AG08396 (cell line): ENCODE measurements around the gene CCDC18.
"Not testable (repeated sequence)": the region's sequence is repeated elsewhere in the genome, so short reads cannot be mapped to it uniquely, and the experiment has no call there.

Experiments
- DNase-seq: peaks from one replicate; pipeline ENCODE4 v3.0.0; 2012; ENCODE audit warnings: low spot score, mixed read lengths

Gene CCDC18

DNA sequence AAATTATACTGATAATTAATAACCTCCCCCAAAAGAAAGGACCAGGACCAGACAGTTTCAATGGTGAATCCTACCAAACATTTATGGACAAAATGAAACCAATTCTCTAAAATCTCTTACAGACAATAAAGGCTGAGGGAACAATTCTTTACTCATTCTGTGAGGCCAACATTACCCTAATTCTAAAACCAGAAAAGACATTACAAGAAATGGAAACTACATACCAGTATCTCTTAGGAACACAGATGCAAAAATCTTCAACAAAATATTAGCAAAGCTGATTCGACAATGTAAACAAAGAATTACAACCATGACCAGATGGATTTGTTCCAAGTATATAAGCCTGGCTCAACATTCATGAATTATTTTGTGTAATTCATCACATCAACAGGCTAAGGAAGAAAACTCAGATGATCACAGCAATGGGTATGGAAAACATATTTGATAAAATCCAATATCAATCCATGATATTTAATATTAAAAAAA, 8.9 kb upstream of the CCDC18 start:
- DNase-seq: no peak

DNA sequence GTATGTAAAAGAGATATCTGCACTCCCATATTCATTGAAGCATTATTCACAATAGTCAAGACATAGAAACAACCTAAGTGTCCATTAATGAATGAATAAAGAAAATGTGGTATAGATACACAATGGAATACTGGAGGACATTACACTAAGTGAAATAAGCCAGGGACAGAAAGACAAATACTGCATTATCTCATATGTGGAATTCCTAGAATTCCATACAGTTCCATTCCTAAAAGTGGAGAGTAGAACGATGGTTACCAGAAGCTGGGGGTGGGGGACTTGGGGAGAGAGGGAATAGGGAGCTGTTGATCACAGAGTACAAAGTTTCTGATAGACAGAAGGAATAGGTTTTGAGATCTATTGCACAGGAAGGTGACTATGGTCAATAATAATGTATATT, 7.7 kb upstream of the CCDC18 start:
- no peak for DNase-seq

DNA sequence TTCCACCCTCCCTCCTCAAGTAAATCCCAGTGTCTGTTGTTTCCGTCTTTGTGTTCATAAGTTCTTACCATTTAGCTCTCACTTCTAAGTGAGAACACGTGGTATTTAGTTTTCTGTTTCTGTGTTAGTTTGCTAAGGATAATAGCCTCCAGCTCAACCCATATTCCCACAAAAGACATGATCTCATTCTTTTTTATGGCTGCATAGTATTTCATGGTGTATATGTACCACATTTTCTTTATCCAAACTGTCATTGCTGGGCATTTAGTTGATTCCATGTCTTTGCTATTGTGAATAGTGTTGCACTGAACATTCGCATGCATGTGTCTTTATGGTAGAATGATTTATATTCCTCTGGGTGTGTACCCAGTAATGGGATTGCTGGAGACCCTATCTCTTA, 5.9 kb upstream of the CCDC18 start:
- not testable (repeated sequence) for DNase-seq

DNA sequence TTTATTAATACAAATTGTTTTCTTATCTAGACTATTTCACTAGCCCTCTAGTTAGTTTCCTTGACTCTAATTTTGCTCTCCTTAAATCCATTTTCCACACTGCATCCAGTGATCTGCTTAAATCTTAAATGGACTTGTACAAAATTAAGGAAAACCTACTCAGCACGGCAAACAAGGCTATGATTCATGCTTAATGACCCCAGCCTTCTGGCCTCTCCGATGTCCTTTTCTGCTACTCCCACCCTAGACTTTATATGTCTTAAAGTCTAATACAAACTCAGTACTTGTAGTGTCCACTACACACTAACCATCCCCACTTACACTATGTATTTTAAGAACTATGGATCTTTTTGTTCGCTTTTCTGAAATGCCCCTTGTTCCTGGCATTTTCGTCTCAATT, 2.5 kb upstream of the CCDC18 start:
- peak; percentile 9 for DNase-seq

DNA sequence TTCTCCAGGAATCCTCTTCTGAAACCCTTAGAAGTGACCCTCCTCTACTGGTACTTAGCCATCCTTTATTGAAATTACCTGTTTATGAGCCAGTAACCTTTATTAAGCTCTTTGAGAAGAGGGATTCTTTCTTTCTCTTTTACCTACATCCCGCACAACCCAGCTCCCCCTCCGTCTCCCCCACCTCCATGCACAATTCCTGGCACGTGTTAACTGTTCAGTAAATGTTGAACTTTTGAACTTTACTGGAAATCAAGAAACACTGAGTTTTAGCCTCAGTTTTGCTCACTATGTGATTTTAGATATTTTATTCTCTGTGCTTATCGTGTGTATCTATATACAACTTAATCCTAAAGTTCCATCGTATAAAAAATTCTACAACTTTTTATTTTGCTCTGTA, 2.1 kb upstream of the CCDC18 start:
- no peak for DNase-seq

DNA sequence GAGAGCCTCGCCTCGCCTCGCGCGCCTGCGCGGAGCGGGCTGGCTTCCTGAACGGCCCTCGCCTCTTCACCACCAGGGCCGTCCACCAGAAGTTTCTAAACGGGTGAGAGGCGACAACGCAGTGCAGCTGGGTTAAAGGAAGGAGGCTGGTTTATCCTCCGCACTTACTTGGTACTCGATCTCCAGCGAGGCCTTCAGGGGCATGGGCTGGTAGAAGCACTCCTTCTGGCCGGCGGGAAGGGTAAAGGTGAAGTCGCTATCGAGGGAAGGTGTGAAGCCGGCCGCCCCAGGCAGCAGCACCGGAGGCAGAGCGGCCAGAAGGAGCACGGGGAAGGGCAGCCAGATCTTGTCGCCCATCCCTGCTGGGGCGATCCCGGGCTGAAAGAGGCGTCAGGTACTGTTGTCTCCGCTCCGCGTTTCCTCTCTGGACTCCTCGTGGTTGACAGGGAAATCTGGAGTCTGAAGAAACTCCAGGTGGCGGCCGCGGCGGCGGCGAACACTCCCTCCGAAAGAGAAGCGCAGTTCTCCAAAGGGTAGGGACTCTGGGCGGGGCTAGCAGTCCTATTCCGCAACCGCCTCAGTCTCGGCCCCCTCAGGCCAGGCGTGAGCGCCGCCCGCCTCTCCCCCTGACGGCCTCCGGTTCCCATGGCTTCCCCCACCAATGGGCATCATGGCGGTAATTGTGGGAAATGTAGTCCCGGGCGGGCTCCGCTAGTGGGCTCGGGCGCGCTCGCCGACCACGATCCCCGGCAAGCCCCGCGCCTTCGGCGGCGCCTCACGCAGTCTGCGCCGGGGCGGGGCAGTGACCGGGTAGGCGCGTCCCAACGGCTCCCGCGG, 420 bp upstream of the CCDC18 start, which contains the start of gene TMED5:
TSS of gene TMED5 (minus strand) at position 528 of the 837 bp plus-strand sequence. CDS start at position 357, 171 bp downstream.
- DNase-seq: peak; percentile 94

DNA sequence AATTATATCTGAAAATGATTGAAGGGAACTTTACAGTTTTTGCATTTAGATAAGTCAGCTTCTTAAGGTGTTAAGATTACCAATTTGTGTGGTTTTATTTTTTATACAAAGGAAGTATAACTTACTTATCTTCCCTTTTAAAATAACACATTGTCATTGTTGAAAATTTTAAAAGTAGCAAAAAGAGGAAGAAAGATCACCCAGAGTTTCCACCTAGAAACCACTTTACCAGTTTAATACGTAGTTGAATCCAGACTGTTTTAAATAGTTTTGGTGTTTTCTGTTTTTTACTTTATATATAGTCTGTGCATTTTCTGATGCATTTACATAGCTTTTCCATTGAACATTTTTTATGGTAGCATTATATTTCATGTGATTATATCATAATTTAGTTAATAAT, 6.1 kb downstream of the CCDC18 start:
- DNase-seq: no peak

DNA sequence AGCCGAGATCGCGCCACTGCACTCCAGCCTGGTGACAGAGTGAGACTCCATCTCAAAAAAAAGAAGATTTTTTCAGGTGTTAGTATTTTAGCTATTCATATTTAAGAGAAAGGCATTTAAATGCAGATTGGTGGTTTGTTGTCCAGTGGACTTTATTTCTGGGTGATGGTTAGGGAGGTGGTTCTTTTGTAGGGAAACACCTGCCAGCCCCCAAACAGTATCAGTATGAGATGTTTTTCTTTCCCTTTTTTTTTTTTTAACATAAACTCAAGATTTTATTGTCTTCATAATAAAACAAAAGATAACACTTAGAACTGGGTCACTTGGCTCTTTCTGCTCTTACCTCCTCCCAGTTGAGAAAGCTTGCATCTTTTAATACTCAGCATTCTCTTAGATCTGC, 9.9 kb downstream of the CCDC18 start:
- DNase-seq: no peak

DNA sequence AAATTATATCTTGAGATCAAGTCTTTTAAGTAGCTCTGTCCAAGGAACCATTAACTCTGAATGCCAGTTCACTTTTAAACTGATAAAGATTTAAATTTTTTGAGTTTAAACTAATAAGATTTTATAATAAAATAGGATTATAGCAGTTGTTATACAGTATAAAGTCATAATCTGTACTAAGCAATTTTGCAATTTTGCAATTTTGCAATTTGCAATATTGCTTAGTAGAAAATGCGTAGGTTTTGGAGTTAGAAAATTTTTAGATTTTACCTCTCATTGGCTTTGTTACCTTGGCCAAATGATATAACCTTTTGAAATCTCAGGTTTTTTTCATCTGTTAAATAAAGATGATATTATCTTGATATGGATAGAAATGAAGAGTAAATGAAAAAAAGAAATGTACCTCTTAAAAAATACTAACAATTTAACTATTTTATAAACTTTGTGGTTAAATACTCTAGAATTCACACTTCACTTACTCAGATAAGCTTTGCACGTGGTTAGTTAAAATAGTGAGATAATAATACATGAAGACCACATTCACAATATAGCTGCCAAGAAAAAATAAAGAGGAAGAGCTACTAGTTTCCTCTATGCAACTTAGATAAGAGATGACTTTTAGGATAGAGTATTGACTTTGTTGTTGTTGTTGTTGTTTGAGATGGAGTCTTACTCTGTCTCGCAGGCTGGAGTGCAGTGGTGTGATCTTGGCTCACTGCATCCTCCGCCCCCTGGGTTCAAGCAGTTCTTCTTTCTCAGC, 13.9 kb downstream of the CCDC18 start:
- DNase-seq: no peak

DNA sequence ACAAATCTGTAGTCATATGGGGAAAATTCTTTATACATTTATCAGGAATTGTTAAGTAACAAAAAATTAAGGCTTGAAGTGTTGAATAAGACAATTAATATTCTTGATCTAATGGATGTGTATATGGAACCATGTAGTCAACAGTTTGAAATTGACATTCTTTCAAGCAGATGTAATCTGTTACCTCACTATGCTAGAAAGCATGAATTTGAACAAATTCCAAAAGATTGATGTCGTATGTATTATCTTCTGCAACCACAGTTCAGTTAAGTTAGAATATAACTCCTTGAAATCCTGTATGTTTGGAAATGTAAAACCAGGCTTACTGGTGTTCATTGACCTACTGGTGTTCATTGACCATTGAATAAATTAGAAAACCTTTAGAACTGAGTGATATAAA, 16.1 kb downstream of the CCDC18 start:
- DNase-seq: peak; percentile 9

DNA sequence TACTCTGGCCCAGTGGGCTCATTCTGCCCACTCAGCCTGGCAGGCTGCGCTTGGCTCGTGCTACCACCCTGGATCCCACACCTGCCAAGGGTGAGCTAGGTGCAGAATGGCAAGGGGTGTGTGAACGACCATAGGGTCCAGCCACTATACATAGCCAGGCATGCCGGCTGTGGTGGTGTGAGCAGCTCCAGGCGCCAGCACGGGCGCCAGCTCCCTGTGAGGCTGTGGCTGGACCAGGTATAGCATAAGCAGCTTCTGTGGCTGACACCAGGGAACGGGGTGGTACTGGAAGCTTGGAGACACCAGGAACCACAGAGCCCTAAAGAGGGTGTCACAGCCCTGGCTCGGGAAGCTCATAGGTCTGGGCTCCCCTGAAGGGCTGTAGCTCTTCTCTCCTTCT, 18.6 kb downstream of the CCDC18 start:
- no peak for DNase-seq

DNA sequence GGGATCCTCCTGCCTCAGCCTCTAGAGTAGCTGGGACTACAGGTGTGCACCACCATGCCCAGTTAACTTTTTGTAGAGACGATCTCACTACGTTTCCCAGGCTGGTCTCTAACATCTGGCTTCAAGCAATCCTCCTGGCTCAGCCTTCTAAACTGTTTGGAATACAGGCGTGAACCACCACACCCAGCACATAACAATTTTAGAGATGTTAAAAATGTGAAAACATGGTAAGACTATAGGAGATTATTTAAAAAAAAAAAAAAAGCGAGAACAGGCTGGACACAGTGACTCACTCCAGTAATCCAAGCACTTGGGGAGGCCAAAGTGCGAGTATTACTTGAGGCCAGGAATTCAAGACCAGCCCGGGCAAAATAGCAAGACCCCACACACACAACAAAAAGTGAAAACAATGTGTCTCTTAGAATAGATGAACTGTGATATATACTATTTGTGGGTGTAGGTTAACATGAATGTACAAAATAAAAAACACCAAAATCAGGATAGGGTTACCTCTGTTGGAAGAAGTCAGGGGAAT, 19.6 kb downstream of the CCDC18 start:
- DNase-seq: no peak

DNA sequence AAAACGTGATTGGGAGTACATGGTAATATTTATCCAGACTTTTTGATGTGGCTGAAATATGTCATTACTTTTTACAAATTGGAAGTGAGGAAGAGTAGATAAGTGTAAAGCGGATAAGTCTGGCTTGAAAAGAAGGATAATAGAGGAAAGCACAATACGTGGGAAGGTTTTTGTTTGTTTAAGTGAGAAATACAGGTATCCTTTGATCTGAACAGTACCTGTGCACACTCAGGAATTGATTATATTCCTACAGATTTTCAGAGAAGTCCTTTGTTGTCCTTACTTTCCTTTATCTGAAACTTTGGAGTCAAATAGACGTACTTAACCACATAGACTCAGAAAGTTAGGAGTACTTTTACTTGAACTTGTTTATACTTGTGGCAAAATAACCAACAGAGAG, 20.2 kb downstream of the CCDC18 start:
- DNase-seq: no peak

DNA sequence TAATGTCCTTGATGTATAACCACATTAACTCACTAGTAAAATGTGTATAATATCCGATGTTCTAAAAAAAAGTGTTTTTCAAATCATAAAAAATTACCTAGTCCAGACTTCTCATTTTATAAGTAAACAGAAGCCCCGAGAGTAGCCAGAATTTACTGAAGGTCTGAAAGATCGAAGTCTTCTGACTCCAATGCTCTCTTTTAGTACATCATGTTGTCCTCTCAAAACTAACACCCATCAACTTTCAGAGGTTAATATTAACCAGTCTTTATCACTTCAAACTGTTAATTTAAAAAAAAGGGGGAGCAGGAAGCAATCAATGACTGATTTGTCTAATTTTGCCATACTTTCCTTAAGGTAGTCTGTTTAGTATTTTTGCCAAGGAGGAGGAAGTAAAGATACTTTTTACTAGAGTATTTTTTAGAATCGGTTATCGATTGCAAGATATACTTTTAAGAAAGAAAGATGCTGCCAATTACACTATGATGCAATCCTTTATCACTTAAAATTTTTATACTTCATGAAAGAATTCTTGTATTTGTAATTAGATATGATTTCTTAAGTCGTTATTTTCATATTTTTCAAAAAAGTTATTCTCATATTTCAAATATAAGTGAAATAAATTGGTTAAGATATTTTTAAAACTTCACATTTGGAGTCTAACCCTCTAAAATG, 25.5 kb downstream of the CCDC18 start:
- DNase-seq: no peak

DNA sequence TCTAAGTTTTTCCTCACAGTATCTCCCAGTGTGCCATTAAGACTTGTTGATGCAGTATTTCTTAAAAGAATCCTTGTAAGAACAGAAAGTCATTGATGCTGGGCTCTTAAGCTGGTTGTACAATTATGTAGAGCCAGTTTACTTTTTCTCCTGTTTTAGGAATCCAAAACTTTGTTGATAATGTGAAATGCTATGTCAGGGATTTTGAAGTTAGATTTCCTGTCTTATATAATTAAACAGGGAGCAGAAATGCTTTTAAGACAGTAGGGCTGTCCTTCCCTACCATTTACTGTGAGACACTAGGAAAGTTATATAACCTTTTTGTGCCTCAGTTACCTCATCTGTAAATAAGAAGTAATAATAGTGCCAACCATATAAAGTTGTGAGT, 26.0 kb downstream of the CCDC18 start:
- DNase-seq: no peak

DNA sequence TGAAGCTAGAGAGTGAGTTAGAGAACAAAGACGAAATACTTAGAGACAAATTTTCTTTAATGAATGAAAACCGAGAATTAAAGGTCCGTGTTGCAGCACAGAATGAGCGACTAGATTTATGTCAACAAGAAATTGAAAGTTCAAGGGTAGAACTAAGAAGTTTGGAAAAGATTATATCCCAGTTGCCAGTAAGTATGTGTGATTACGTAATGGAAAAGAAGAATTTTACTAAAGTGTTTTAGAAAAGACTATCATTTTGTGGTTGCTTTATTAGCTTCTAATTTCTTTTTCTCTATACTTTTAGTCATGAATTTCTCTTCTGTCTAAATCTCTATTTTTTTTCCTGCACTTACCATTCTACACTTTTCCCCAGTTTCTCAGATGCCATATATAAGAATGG, 26.7 kb downstream of the CCDC18 start:
- no peak for DNase-seq

DNA sequence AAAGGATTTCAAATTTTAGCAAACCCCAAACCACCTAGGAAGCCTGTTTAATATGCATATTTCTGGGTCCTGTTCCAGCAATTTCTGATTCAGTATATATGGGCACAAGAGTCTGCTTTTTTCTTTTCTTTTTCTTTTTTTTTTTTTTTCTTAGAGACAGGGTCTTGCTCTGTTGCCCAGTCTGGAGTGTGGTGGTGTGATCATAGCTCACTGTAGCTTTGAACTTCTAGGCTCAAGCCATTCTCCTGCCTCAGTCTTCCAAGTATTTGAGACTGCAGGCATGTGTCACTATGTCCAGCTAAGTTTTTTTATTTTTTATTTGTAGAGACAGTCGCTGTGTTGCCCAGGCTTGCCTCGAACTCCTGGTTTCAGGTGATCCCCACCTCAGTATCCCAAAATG, 34.8 kb downstream of the CCDC18 start:
- DNase-seq: no peak

DNA sequence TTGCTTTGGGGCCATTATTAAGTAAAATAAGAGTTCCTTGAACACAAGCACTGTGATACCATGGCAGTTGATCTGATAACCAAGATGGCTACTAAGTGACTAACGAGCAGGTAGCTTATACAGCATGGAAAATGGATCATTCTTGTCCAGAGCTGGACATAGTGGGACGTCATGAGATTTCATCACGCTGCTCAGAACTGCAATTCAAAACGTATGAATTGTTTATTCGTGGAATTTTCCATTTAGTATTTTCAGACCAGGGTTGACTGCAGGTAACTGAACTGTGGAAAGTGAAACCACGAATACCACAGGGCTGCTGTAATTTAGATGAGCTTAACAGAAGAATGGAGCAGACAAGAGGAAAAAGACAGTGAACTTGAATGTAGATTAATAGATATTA, 38.9 kb downstream of the CCDC18 start:
- no peak for DNase-seq

DNA sequence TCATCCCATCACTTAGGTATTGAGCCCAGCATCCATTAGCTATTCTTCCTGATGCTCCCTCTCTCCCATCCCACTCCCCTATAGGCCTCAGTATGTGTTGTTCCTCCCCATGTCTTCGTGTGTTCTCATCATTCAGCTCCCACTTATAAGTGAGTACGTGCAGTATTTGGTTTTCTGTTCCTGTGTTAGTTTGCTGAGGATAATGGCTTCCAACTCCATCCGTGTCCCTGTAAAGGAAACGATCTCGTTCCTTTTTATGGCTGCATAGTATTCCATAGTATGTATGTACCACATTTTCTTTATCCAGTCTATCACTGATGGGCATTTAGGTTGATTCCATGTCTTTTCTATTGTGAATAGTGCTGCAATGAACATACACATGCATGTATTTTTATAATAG, 40.2 kb downstream of the CCDC18 start:
- DNase-seq: not testable (repeated sequence)

DNA sequence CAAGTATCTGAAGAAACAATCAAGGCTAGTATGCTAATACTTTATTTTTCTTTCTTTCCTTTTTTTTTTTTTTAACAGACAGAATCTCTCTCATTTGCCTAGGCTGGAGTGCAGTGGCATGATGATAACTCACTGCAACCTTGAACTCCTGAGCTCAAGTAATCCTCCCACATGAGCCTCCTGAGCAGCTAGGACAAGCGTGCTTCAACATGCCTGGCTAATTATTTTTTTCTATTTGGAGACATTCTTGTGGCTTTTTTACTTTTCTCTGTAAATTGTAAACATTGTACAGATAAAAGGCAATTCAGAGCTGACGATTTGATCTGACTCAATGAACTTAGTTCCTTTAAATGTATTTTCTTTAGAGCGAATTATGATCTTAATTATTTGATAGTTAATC, 41.4 kb downstream of the CCDC18 start:
- no peak for DNase-seq

DNA sequence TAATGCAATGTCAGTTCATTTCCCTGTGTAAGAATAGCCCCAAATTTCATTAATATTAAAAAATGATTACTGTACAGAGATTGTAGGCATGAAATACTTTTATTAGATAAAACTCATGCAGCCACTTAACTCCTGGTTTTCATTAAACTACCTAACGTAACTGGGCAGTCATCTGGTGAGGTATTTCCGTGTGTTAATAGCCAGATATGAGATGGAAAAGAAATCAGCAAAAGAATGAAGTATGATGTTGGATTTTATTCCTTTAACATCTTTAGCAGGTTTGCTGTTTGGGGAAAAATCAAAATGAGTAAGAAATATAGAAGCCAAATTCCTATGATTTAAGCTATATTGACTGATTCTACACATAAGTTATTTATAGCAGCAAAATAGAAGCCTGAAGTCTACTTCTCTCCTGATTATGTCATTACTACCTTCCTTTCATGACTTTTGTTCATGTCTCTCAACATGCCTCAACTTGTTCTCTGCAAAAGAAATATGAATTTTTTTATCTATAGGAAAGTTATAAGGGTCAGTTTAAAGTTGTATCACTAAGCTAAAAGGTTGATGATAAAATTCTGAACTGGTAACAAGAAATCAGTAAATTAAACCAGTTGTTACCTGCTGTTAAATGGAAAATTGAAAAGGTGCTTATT, 42.6 kb downstream of the CCDC18 start:
- DNase-seq: no peak

DNA sequence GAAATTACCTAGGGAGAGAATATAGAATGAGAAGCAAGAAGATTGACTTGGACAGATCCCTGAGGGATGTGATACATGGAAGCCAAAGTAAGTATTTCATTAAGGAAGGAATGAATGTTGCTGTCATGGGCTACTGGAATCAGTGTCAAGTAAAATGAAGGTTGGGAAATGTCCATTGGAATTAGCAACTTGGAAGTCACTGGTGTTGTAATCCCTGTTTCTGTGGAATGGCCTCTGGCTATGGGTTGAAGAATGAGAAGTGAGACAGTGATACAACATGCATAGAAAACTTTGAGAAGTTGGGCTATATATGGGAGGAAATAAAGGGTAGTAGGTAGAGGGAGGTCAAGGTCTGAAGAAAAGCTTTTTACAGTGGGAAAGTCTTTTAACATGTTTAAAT, 54.7 kb downstream of the CCDC18 start:
- DNase-seq: no peak
